BJ (cell line): ENCODE results near the gene HS1BP3. TPM values are rescaled to one million over a fixed set of nuclear protein-coding genes. Genes with fewer than 3 reads are reported as not detected.

ENCODE experiments used
- CTCF ChIA-PET: fragments of 350-600 bp; formaldehyde crosslinking; extraction: SDS; loops from one replicate; lab custom pipeline; 2021; ENCODE audit warnings: antibody characterized with exemption, inconsistent platforms; lab: Yijun Ruan, JAX
- POLR2A ChIA-PET: fragments of 300-600 bp; sonication (Branson Sonifier 250); formaldehyde crosslinking; extraction: SDS; loops from one replicate; lab custom pipeline; 2021; ENCODE audit warnings: antibody characterized with exemption; lab: Charles Lee
- DNase-seq: peaks from one replicate; pipeline ENCODE4 v3.0.0-alpha.2; 2011; ENCODE audit warnings: low read depth
- H3K27me3 ChIP-seq: 2 replicates; pipeline ENCODE4 v1.6.0; 2011; ENCODE audit warnings: low read length; ENCODE audit not compliant: control insufficient read depth, insufficient read depth
- H3K36me3 ChIP-seq: 2 replicates; pipeline ENCODE4 v1.5.1; 2011; ENCODE audit warnings: low read length; ENCODE audit not compliant: control insufficient read depth, insufficient read depth
- H3K4me3 ChIP-seq: 2 replicates; pipeline ENCODE4 v1.5.1; 2011; ENCODE audit warnings: low read depth, mild to moderate bottlenecking, control low read depth, low read length
- CTCF ChIP-seq: IDR thresholded peaks from 2 replicates; pipeline ENCODE4 v1.5.1; 2011; ENCODE audit warnings: low read depth, mild to moderate bottlenecking, control low read depth, inconsistent platforms, low read length, moderate library complexity; ENCODE audit not compliant: insufficient read depth
- polyA plus RNA-seq: library from polyadenylated mRNA; depleted of rRNA; stranded (reverse); fragments of >200 nt; gene quantifications from 2 replicates; pipeline ENCODE4 v1.2.3, GENCODE V29; 2011

Gene HS1BP3
- polyA plus RNA-seq, 1 experiment = 13.6 TPM

- Histone ChIP-seq H3K4me3 (no peak overlapping the region), H3K36me3 (no peaks in the 10 kb centered on the region), H3K27me3 (no peaks in the 10 kb centered on the region)
- TF ChIP-seq CTCF = no peak
- ChIA-PET POLR2A (no interaction called here), CTCF (interaction anchor here (0.9 to 1.2 kb wide), 2 partner anchors 17 to 34 kb away, joined by 3 read pairs; no protein-coding TSS in a partner anchor)
- no peak for DNase-seq
Measured at GRCh38 chr2:20583425-20583881, 67.4 kb downstream of the HS1BP3 start.

GRCh38 chr2:20582600-20583221, 68.2 kb downstream of the HS1BP3 start:
- H3K36me3 ChIP-seq = no peaks in the 10 kb centered on the region
- H3K27me3 ChIP-seq = no peaks in the 10 kb centered on the region
- POLR2A ChIA-PET = interaction anchor here (0.9 kb wide), 1 partner anchor 136 kb away, joined by 3 read pairs; the partner anchor contains the start of gene RHOB
- H3K4me3 ChIP-seq = no peak overlapping the region
- TF ChIP-seq CTCF = no peak
- no peak for DNase-seq
- CTCF ChIA-PET = interaction anchor here (0.9 to 1.2 kb wide), 2 partner anchors 17 to 35 kb away, joined by 3 read pairs; no protein-coding TSS in a partner anchor

- no peak for DNase-seq
- no peak overlapping the region for H3K4me3 ChIP-seq
- ChIA-PET POLR2A (no interaction called here), CTCF (interaction anchor here (1.3 to 1.5 kb wide), 2 partner anchors 22 to 137 kb away, joined by 3 to 8 read pairs; no protein-coding TSS in a partner anchor)
- no peak for TF ChIP-seq CTCF
- no peaks in the 10 kb centered on the region for H3K27me3 ChIP-seq
- no peaks in the 10 kb centered on the region for H3K36me3 ChIP-seq
Measured at GRCh38 chr2:20580690-20581437, 70.0 kb downstream of the HS1BP3 start.

GRCh38 chr2:20579866-20580265, 71.0 kb downstream of the HS1BP3 start:
- no peak for DNase-seq
- H3K36me3 ChIP-seq = no peaks in the 10 kb centered on the region
- no peaks in the 10 kb centered on the region for H3K27me3 ChIP-seq
- CTCF ChIA-PET = interaction anchor here (1.0 to 2.1 kb wide), 4 partner anchors 10 to 23 kb away, joined by 3 to 7 read pairs (median 4); no protein-coding TSS in a partner anchor
- no peak for TF ChIP-seq CTCF
- POLR2A ChIA-PET = no interaction called here
- no peak overlapping the region for H3K4me3 ChIP-seq
